NCI-H2196 treated with DMSO at 0.1 percent for 48 hours (cell line): Measurements from ENCODE around the gene PTRHD1.

Experiments used
- DNase-seq: peaks from one replicate; lab custom pipeline; 2025; ENCODE audit not compliant: unreplicated experiment; lab: John Stamatoyannopoulos, UW

The PTRHD1 gene

GRCh38 chr2:24762518-24762917 lies 30.7 kb downstream of the PTRHD1 start:
- no peak for DNase-seq

- DNase-seq = no peak
Measured at GRCh38 chr2:24761866-24762265, 31.3 kb downstream of the PTRHD1 start.

- DNase-seq = no peak
Measured at GRCh38 chr2:24756789-24757188, 36.4 kb downstream of the PTRHD1 start.

- DNase-seq = no peak
Measured at GRCh38 chr2:24754985-24755705, 38.0 kb downstream of the PTRHD1 start.

- no peak for DNase-seq
Measured at GRCh38 chr2:24749069-24749691, 44.0 kb downstream of the PTRHD1 start.

GRCh38 chr2:24747299-24747698 lies 45.9 kb downstream of the PTRHD1 start:
- no peak for DNase-seq

- DNase-seq = no peak
Measured at GRCh38 chr2:24745825-24746224, 47.4 kb downstream of the PTRHD1 start.

- no peak for DNase-seq
Measured at GRCh38 chr2:24744356-24744755, 48.8 kb downstream of the PTRHD1 start.

- no peak for DNase-seq
Measured at GRCh38 chr2:24743924-24744323, 49.3 kb downstream of the PTRHD1 start.

- DNase-seq = no peak
Measured at GRCh38 chr2:24742730-24743129, 50.5 kb downstream of the PTRHD1 start.

- DNase-seq = no peak
Measured at GRCh38 chr2:24740142-24740541, 53.0 kb downstream of the PTRHD1 start.
